H1 (cell line): ENCODE results near the gene LRP2BP. TPM values are rescaled to one million over a fixed set of nuclear protein-coding genes. Genes with fewer than 3 reads are reported as not detected.

ENCODE experiments used
- CTCF ChIA-PET: fragments of 300-600 bp; sonication (Branson Sonifier 250); formaldehyde crosslinking; loops from one replicate; lab custom pipeline; 2021; ENCODE audit not compliant: partially characterized antibody; lab: Charles Lee
- POLR2A ChIA-PET: fragments of 300-600 bp; sonication (Branson Sonifier 250); formaldehyde crosslinking; loops from one replicate; lab custom pipeline; 2021; ENCODE audit warnings: inconsistent platforms; ENCODE audit not compliant: partially characterized antibody; lab: Charles Lee
- DNase-seq, 2 experiments: peaks; one replicate each; pipeline versions ENCODE4 v3.0.0 to v3.0.0-alpha.2; 2010 to 2022; ENCODE audit warnings: low spot score in 2 of 2, low read depth in 1 of 2, mixed read lengths in 1 of 2
- FAIRE-seq: peaks from 2 replicates; lab custom pipeline; 2011; peaks lifted over from hg19 to GRCh38; lab: Jason Lieb, UNC
- H2AFZ ChIP-seq: 2 replicates; pipeline ENCODE4 v1.8.1; 2012; ENCODE audit warnings: low read length, inconsistent platforms
- H2AK5ac ChIP-seq: 2 replicates; pipeline ENCODE4 v1.6.1; 2013; ENCODE audit warnings: low read depth, low read length
- H2BK120ac ChIP-seq: replicated peaks from 2 replicates; pipeline ENCODE3; 2013; ENCODE audit warnings: low read depth, low read length, inconsistent platforms
- H2BK12ac ChIP-seq: 2 replicates; pipeline ENCODE4 v1.6.1; 2013; ENCODE audit warnings: low read depth, low read length
- H2BK15ac ChIP-seq: 2 replicates; pipeline ENCODE4 v1.6.1; 2013; ENCODE audit warnings: low read length
- H2BK20ac ChIP-seq: 2 replicates; pipeline ENCODE4 v1.6.1; 2013; ENCODE audit warnings: low read length
- H2BK5ac ChIP-seq: 2 replicates; pipeline ENCODE4 v1.6.1; 2013; ENCODE audit warnings: low read depth, low read length
- H3K14ac ChIP-seq: 2 replicates; pipeline ENCODE4 v1.6.1; 2013; ENCODE audit warnings: inconsistent platforms; ENCODE audit not compliant: insufficient read length
- H3K18ac ChIP-seq: 2 replicates; pipeline ENCODE4 v1.6.1; 2013; ENCODE audit warnings: low read length; ENCODE audit errors: extremely low read depth
- H3K23ac ChIP-seq: 2 replicates; pipeline ENCODE4 v1.6.1; 2013; ENCODE audit warnings: inconsistent platforms; ENCODE audit not compliant: insufficient read length
- H3K23me2 ChIP-seq: 2 replicates; pipeline ENCODE4 v1.6.1; 2013; ENCODE audit warnings: low read depth, low read length
- H3K27ac ChIP-seq: 2 replicates; pipeline ENCODE4 v1.6.1; 2011; ENCODE audit warnings: low read depth, low read length, inconsistent platforms
- H3K27me3 ChIP-seq, 4 experiments: replicated peaks in 1 of 4; 1 replicate in 1 of 4; 2 replicates in 3 of 4; pipeline versions ENCODE4 v1.6.1 to v1.8.1; 2011 to 2013; ENCODE audit warnings: low read length in 3 of 4, mild to moderate bottlenecking in 3 of 4, inconsistent platforms in 2 of 4, mixed read lengths in 2 of 4, moderate library complexity in 1 of 4; ENCODE audit not compliant: control insufficient read depth in 3 of 4, insufficient read depth in 3 of 4; ENCODE audit errors: extremely low read depth in 1 of 4
- H3K36me3 ChIP-seq, 4 experiments: 2 replicates each; pipeline versions ENCODE4 v1.6.1 to v1.8.1; 2011 to 2013; ENCODE audit warnings: mild to moderate bottlenecking in 4 of 4, low read length in 3 of 4, moderate library complexity in 2 of 4, control low read depth in 1 of 4, inconsistent platforms in 1 of 4; ENCODE audit not compliant: insufficient read depth in 4 of 4, control insufficient read depth in 2 of 4
- H3K4ac ChIP-seq: replicated peaks from 2 replicates; pipeline ENCODE3; 2013; ENCODE audit warnings: low read length, low read depth, mixed read lengths, inconsistent platforms; ENCODE audit not compliant: insufficient read length
- H3K4me1 ChIP-seq, 4 experiments: replicated peaks in 1 of 4; 1 replicate in 1 of 4; 2 replicates in 3 of 4; pipeline versions ENCODE4 v1.6.1 to v1.8.1; 2011 to 2013; ENCODE audit warnings: low read length in 3 of 4, inconsistent platforms in 2 of 4, mixed read lengths in 1 of 4; ENCODE audit not compliant: insufficient read depth in 4 of 4, control insufficient read depth in 3 of 4
- H3K4me2 ChIP-seq, 2 experiments: 2 replicates each; pipeline versions ENCODE4 v1.6.1 to v1.8.1; 2011 to 2013; ENCODE audit warnings: low read depth in 2 of 2, low read length in 2 of 2, control low read depth in 1 of 2, inconsistent platforms in 1 of 2, mild to moderate bottlenecking in 1 of 2; ENCODE audit not compliant: insufficient read depth in 1 of 2
- H3K4me3 ChIP-seq, 4 experiments: fragments of 200-600, 300-600 bp in 1 of 4; sonication (generic), shearing (Covaris generic), sonication (Bioruptor Twin) in 1 of 4; 2 replicates each; pipeline versions ENCODE4 v1.5.1 to v1.8.1; 2011 to 2016; ENCODE audit warnings: low read length in 4 of 4, low read depth in 3 of 4, control low read depth in 2 of 4, inconsistent platforms in 2 of 4, mild to moderate bottlenecking in 2 of 4, mixed read lengths in 1 of 4, moderate library complexity in 1 of 4; ENCODE audit not compliant: insufficient read depth in 2 of 4; ENCODE audit errors: extremely low read depth in 1 of 4
- H3K56ac ChIP-seq: replicated peaks from 2 replicates; pipeline ENCODE3; 2013; ENCODE audit warnings: low read depth, mild to moderate bottlenecking, mixed read lengths, low read length, inconsistent platforms; ENCODE audit not compliant: insufficient read length
- H3K79me1 ChIP-seq: 2 replicates; pipeline ENCODE4 v1.6.1; 2013; ENCODE audit warnings: low read depth, low read length, control low read depth
- H3K79me2 ChIP-seq, 2 experiments: 2 replicates each; pipeline versions ENCODE4 v1.6.1 to v1.8.1; 2012 to 2013; ENCODE audit warnings: low read length in 2 of 2, mild to moderate bottlenecking in 2 of 2, inconsistent platforms in 1 of 2; ENCODE audit not compliant: insufficient read depth in 2 of 2, control insufficient read depth in 1 of 2
- H3K9ac ChIP-seq, 4 experiments: replicated peaks in 1 of 4; 1 replicate in 1 of 4; 2 replicates in 3 of 4; pipeline versions ENCODE4 v1.6.1 to v1.8.1; 2011 to 2013; ENCODE audit warnings: low read depth in 3 of 4, low read length in 3 of 4, control low read depth in 2 of 4, mild to moderate bottlenecking in 2 of 4, moderate library complexity in 2 of 4, inconsistent platforms in 1 of 4; ENCODE audit errors: extremely low read depth in 1 of 4
- H3K9me3 ChIP-seq, 2 experiments: 2 replicates each; pipeline versions ENCODE4 v1.6.1 to v1.8.1; 2012 to 2013; ENCODE audit warnings: mild to moderate bottlenecking in 2 of 2, moderate library complexity in 2 of 2, control low read depth in 1 of 2, inconsistent platforms in 1 of 2, low read depth in 1 of 2, low read length in 1 of 2, mixed read lengths in 1 of 2; ENCODE audit not compliant: insufficient read depth in 2 of 2
- H4K20me1 ChIP-seq, 2 experiments: replicated peaks in 1 of 2; 2 replicates each; pipeline versions ENCODE3 to v1.8.1; 2011 to 2013; ENCODE audit warnings: inconsistent platforms in 2 of 2, low read length in 2 of 2, mild to moderate bottlenecking in 1 of 2; ENCODE audit not compliant: insufficient read depth in 2 of 2, control insufficient read depth in 1 of 2
- H4K5ac ChIP-seq: 2 replicates; pipeline ENCODE4 v1.6.1; 2013; ENCODE audit warnings: low read length, low read depth, mixed read lengths, inconsistent platforms; ENCODE audit not compliant: insufficient read length
- H4K8ac ChIP-seq: 2 replicates; pipeline ENCODE4 v1.8.0; 2013; ENCODE audit warnings: mild to moderate bottlenecking, moderate library complexity, low read length, inconsistent platforms; ENCODE audit not compliant: insufficient read depth; ENCODE audit errors: extremely low read depth
- H4K91ac ChIP-seq: replicated peaks from 2 replicates; pipeline ENCODE3; 2013; ENCODE audit warnings: low read length, mixed read lengths, inconsistent platforms; ENCODE audit not compliant: insufficient read length
- ZNF274 ChIP-seq: IDR thresholded peaks from 2 replicates; pipeline ENCODE4 v1.7.0; 2012; ENCODE audit warnings: low read length, borderline replicate concordance; ENCODE audit errors: extremely low read depth
- WGBS, 2 experiments: shearing (Covaris generic) in 1 of 2; methylation state at CpG; one replicate each; pipeline versions ENCODE4 v1.1.6 to v1.1.7; 2013 to 2015; ENCODE audit warnings: low lambda C conversion rate in 2 of 2, mixed read lengths in 2 of 2, inconsistent platforms in 1 of 2, low coverage in 1 of 2, missing lambda C conversion rate in 1 of 2; ENCODE audit not compliant: insufficient replicate concordance in 2 of 2, insufficient coverage in 1 of 2, insufficient read length in 1 of 2; ENCODE audit errors: extremely low coverage in 1 of 2, missing lambda C conversion rate in 1 of 2; 5-methylcytosine and 5-hydroxymethylcytosine counted together
- long read RNA-seq, 2 experiments: library from RNA in 1 of 2; library from capped mRNA in 1 of 2; stranded (forward); transcript quantifications; one replicate each; pipeline ENCODE4 v2.0.0, GENCODE V29; 2021; ENCODE audit warnings: inconsistent platforms in 1 of 2
- polyA minus RNA-seq, 3 experiments: library from RNA; depleted of rRNA, polyadenylated mRNA; stranded (reverse); fragments of >200 nt; gene quantifications; 1 replicate in 2 of 3; 2 replicates in 1 of 3; pipeline ENCODE4 v1.2.3, GENCODE V29; 2011
- polyA plus RNA-seq, 7 experiments: library from polyadenylated mRNA; depleted of rRNA in 3 of 7; stranded (reverse) in 5 of 7; unstranded in 2 of 7; fragments of >200 nt in 5 of 7; fragments of 200-250 nt in 2 of 7; gene quantifications; 1 replicate in 5 of 7; 2 replicates in 1 of 7; 4 replicates in 1 of 7; pipeline versions ENCODE4 v1.2.1 to v1.2.3, GENCODE V29; 2011 to 2013; ENCODE audit warnings: missing spikeins in 2 of 7, mixed read lengths in 2 of 7
- total RNA-seq: library from RNA; stranded (reverse); fragmentation: NEBNext Ultra II Directional; extraction: Animal tissue kit (Norgen Biotek cat#: 25700); gene quantifications from 2 replicates; pipeline ENCODE4 v1.2.1, GENCODE V29; 2021
- TF ChIP-seq, protein P1 (sequence below): IDR thresholded peaks from 2 replicates; pipeline ENCODE4 v1.6.1; 2012; ENCODE audit warnings: inconsistent platforms

The LRP2BP gene
- total RNA-seq, result 0.30 and 0.40 TPM in 2 replicates
- 0.06 and 0.12 TPM in 2 replicates for polyA plus RNA-seq (2011; rRNA removed)
- polyA plus RNA-seq (2011; cell fraction: cytosol; rRNA removed), result 0.12 TPM
- 0.13 TPM for polyA plus RNA-seq (2011; cell fraction: nucleus; rRNA removed)
- 0.80 to 1.1 TPM (median 1.0 TPM) in 4 replicates for polyA plus RNA-seq (2012, experiment 1 of 2)
- 0.10 TPM for polyA plus RNA-seq (2012, experiment 2 of 2)
- polyA plus RNA-seq (2013, experiment 1 of 2), result 0.22 TPM
- 0.17 TPM for polyA plus RNA-seq (2013, experiment 2 of 2)
- polyA minus RNA-seq (2011; rRNA and poly(A)+ RNA removed), result 0.12 and 0.41 TPM in 2 replicates
- not detected for polyA minus RNA-seq (2011; cell fraction: cytosol; rRNA and poly(A)+ RNA removed)
- 1.00 TPM for polyA minus RNA-seq (2011; cell fraction: nucleus; rRNA and poly(A)+ RNA removed)
- long read RNA-seq, experiment 1, partial matches to known transcripts, result 0 of 1 reads
- long read RNA-seq, experiment 1, other reads (novel, unspliced or antisense), result 1 of 1 reads
- long read RNA-seq, experiment 2, result 0 reads

DNA sequence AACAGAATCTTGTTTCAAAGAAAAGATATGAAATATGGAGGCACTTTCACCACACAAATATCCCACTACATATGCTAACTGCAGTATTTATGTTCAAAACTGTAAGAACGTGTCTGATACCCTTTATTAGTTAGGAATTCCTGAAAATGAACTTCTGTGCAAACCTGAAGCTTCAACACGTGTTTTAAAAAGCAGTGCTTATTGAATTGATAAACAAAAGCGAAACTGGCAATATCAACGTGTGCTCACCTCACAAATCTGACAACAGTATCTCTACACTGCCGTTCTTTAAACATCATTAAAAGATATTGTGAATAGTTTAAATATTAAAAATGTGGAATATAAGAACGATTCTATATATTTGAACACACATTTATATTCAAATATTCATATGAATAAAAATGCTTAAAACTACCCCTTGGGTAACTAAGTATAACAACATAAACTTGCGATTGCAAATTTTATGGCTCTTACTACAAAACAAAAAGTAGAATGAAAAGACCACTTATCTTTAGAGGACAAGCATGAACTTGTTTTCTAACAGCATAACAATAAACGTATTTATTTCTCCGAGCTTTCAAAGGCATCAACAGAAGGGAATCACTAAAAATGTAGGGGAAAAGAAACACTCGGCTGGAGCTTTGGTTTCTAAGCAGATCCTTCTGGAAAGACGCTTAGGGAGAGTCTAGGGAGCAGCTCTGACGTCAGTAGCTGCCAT lies at the start of gene LRP2BP:
LRP2BP (minus strand) TSS at position 687 of the 718 bp plus-strand sequence. CDS start 17,738 bp downstream, outside the sequence.
- Histone ChIP-seq H2BK120ac (no peak within 1 kb of the TSS), H3K79me1 (no peaks in the 10 kb centered on the region), H2BK12ac (no peak within 1 kb of the TSS; the same call in none of the 2 replicates), H3K9ac (peak within 1 kb of the TSS; percentile 15 to 60 (median 40); a peak in 5 of 7 replicates), H3K23me2 (peaks cover 12% of the 10 kb centered on the region; the same call in 1 of the 2 replicates), H2BK5ac (no peak within 1 kb of the TSS), H3K27ac (peak within 1 kb of the TSS; percentile 34), H2BK15ac (no peak within 1 kb of the TSS), H3K4me2 (peak within 1 kb of the TSS; percentile 71 to 76), H2AFZ (peak within 1 kb of the TSS; percentile 1; the same call in 1 of the 2 replicates), H3K14ac (no peak within 1 kb of the TSS), H3K18ac (peak within 1 kb of the TSS; percentile 53; the same call in 1 of the 2 replicates), H3K79me2 (no peaks in the 10 kb centered on the region), H2AK5ac (no peak within 1 kb of the TSS), H3K4me1 (peaks cover 0 to 6% (median 4%) of the 10 kb centered on the region in 4 experiments; a peak in 4 of 7 replicates), H3K56ac (no peak within 1 kb of the TSS), H3K9me3 (no peaks in the 10 kb centered on the region), H4K20me1 (no peaks in the 10 kb centered on the region), H4K91ac (peak within 1 kb of the TSS; percentile 69), H3K23ac (no peak within 1 kb of the TSS), H3K36me3 (peaks cover 0 to 10% (median 1%) of the 10 kb centered on the region in 4 experiments; a peak in 2 of 8 replicates), H2BK20ac (no peak within 1 kb of the TSS), H3K4me3 (peak within 1 kb of the TSS; percentile 27 to 70 (median 54)), H4K8ac (peak within 1 kb of the TSS; percentile 85; the same call in 1 of the 2 replicates), H4K5ac (peak within 1 kb of the TSS; percentile 41), H3K4ac (no peak within 1 kb of the TSS), H3K27me3 (no peaks in the 10 kb centered on the region)
- no peak for TF ChIP-seq ZNF274
- TF ChIP-seq, protein P1, sequence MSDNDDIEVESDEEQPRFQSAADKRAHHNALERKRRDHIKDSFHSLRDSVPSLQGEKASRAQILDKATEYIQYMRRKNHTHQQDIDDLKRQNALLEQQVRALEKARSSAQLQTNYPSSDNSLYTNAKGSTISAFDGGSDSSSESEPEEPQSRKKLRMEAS, result no peak
- DNase-seq (no peak), FAIRE-seq (no peak)
- ChIA-PET CTCF (interaction anchor here (0.5 to 1.0 kb wide), 2 partner anchors 31 to 114 kb away, joined by 4 to 5 read pairs; partner anchors contain the start of gene UFSP2), POLR2A (interaction anchor here (1.2 to 4.8 kb wide), 4 partner anchors 9 to 33 kb away, joined by 3 to 25 read pairs (median 8); no protein-coding TSS in a partner anchor)
- 66% methylated on average over 12 of the region's 12 CpGs; no CpG with 5 or more reads in 1 of the 2 experiments for WGBS, 2 experiments
